ENCODE data around the gene PPP1R37. TPM values are rescaled to one million over a fixed set of nuclear protein-coding genes. Genes with fewer than 3 reads are reported as not detected.
A peak's percentile ranks its signal among the peaks of the same experiment; 100 is the strongest.

The PPP1R37 gene
- total RNA-seq, 1 experiment from 2014 or later = 46.4 TPM

DNA sequence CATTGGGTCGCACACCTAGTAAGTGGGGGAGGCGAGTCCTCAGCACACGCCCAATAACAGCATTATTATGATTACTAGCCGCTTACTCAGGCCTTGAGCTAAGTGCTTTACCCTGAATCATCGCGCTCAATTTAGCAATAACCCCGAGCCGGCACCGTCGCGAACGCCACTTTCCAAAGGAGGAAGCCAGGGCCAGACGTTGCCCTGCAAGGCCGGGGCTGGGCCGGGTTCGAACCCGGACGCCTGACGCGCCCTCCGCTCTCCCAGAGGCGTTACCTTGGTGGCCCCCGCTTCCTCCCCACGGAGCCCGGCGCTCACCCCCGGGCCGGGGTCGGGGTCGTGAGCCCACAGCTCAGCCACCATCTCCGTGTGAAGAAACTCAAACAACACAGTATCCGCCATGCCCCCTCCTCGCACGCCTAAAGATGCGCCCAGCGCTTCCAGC, 84.9 kb downstream of the PPP1R37 start, which contains the start of gene TRAPPC6A:
TRAPPC6A (minus strand) TSS at position 421 of the 445 bp plus-strand sequence; CDS start at position 402, 19 bp downstream.
- H3K4me2 ChIP-seq (ENCODE audit: low read length) = peak within 1 kb of the TSS; percentile 97
- no peaks in the 10 kb centered on the region for H4K20me1 ChIP-seq (ENCODE audit: low read length)
- peak within 1 kb of the TSS; percentile 85 for H2AFZ ChIP-seq (ENCODE audit: low read length)
- H3K27me3 ChIP-seq (ENCODE audit: low read length) = no peaks in the 10 kb centered on the region
- H3K36me3 ChIP-seq (ENCODE audit: low read depth, low read length) = no peaks in the 10 kb centered on the region
- H3K9ac ChIP-seq (ENCODE audit: low read length) = peak within 1 kb of the TSS; percentile 91
- H3K27ac ChIP-seq (ENCODE audit: low read length) = peak within 1 kb of the TSS; percentile 82
- H3K9me3 ChIP-seq (ENCODE audit: low read length) = no peaks in the 10 kb centered on the region
- peak; percentile 2 for ATAC-seq
- intact Hi-C loops (cut with micrococcal nuclease) = loop anchor here (5.0 kb wide), 1 partner anchor 86 kb away; the partner anchor contains the start of gene PPP1R37
- TSS peak; percentile 86 for BruUV-seq (replicated peaks)
- ChIA-PET POLR2A (ENCODE audit: unreplicated experiment) (interaction anchor here (0.9 to 1.1 kb wide), 2 partner anchors 9 to 42 kb away, joined by 3 to 6 read pairs; no protein-coding TSS in a partner anchor), CTCF (no interaction called here)
- DNase-seq = peak; percentile 44
- H3K9me2 ChIP-seq (replicated peaks; ENCODE audit: low read length) = no peaks in the 10 kb centered on the region
- H3K4me1 ChIP-seq (ENCODE audit: insufficient read depth, low read length) = peaks cover 11% of the 10 kb centered on the region
- peaks cover 31% of the 10 kb centered on the region for H3K79me2 ChIP-seq (ENCODE audit: low read length)
- TF ChIP-seq EZH2phosphoT487 (IDR thresholded peaks at IDR 0.05; ENCODE audit: borderline replicate concordance, low read length) (no peak), EZH2 (IDR thresholded peaks at IDR 0.05; ENCODE audit: low read length, unreplicated experiment) (no peak), CTCF (conservative IDR thresholded peaks at IDR 0.05; ENCODE audit: low read depth, low read length) (no peak)
- peak within 1 kb of the TSS; percentile 98 for H3K4me3 ChIP-seq (ENCODE audit: low read length)
- H3F3A ChIP-seq (ENCODE audit: low read length, unreplicated experiment) = no peaks in the 10 kb centered on the region

DNA sequence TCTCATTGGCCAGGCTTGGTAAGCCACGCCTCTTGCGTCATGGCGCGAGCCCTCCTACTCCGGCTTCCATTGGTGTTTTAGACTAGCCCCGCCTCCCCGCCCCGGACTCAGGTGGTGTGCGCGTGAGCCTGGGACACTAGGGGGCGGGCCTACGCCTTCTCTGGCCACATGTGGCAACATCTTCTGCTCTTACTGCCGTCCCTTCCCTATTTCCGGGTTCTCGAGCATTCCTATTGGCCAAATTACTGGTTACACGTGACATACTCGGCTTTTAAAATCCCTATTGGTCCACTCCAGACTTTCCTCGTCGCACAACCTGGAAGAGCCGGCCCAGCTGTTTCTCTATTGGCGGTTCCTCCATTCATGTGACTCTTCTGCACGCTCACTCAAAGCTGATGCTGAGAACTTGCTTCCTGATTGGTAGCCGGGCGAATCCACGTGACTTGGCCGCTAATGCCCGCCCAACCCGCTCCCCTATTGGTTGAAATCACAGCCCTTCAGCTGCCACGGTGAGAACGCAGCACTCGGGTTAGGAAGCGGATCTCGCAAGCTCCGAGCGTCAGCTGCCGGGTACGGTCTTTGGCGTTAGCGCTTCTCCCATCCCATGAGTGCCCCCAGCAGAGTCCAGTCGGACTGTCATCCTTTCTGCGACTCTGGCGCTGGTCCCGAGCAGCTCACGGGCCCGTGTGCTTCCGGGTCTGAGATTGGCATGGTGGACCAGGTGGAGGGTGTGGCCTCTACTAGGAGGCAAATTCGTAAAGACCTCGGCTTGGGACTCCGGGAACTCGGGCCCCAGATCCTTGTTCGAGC, 85.5 kb downstream of the PPP1R37 start, which contains the start of gene BLOC1S3:
BLOC1S3 (plus strand) TSS at position 523 of the 810 bp plus-strand sequence. CDS start 513 bp downstream, outside the sequence.
- peaks cover 31% of the 10 kb centered on the region for H3K79me2 ChIP-seq (ENCODE audit: low read length)
- DNase-seq (peak; percentile 97), ATAC-seq (peak; percentile 82)
- peak within 1 kb of the TSS; percentile 97 for H3K4me2 ChIP-seq (ENCODE audit: low read length)
- POLR2A ChIA-PET (ENCODE audit: unreplicated experiment) = interaction anchor here (0.6 to 1.1 kb wide), 3 partner anchors 8 to 43 kb away, joined by 3 to 6 read pairs (median 3); no protein-coding TSS in a partner anchor
- intact Hi-C loops (cut with micrococcal nuclease) = loop anchor here (5.0 kb wide), 1 partner anchor 86 kb away; the partner anchor contains the start of gene PPP1R37
- H3K9me2 ChIP-seq (replicated peaks; ENCODE audit: low read length) = no peaks in the 10 kb centered on the region
- CTCF ChIA-PET = no interaction called here
- peak within 1 kb of the TSS; percentile 91 for H3K9ac ChIP-seq (ENCODE audit: low read length)
- TSS peak; percentile 86 for BruUV-seq (replicated peaks)
- H3K27ac ChIP-seq (ENCODE audit: low read length) = peak within 1 kb of the TSS; percentile 82
- H4K20me1 ChIP-seq (ENCODE audit: low read length) = no peaks in the 10 kb centered on the region
- peak within 1 kb of the TSS; percentile 85 for H2AFZ ChIP-seq (ENCODE audit: low read length)
- H3F3A ChIP-seq (ENCODE audit: low read length, unreplicated experiment) = no peaks in the 10 kb centered on the region
- no peaks in the 10 kb centered on the region for H3K9me3 ChIP-seq (ENCODE audit: low read length)
- TF ChIP-seq CTCF (conservative IDR thresholded peaks at IDR 0.05; ENCODE audit: low read depth, low read length) (no peak; the same call in 1 of the 2 replicates), EZH2 (IDR thresholded peaks at IDR 0.05; ENCODE audit: low read length, unreplicated experiment) (no peak), EZH2phosphoT487 (IDR thresholded peaks at IDR 0.05; ENCODE audit: borderline replicate concordance, low read length) (no peak)
- H3K36me3 ChIP-seq (ENCODE audit: low read depth, low read length) = no peaks in the 10 kb centered on the region
- H3K4me3 ChIP-seq (ENCODE audit: low read length) = peak within 1 kb of the TSS; percentile 98
- peaks cover 11% of the 10 kb centered on the region for H3K4me1 ChIP-seq (ENCODE audit: insufficient read depth, low read length)
- no peaks in the 10 kb centered on the region for H3K27me3 ChIP-seq (ENCODE audit: low read length)

Data from PC-3 (cell line).